ENCODE data around the gene SMYD3. TPM values are rescaled to one million over a fixed set of nuclear protein-coding genes. Genes with fewer than 3 reads are reported as not detected.

SMYD3 gene
- polyA plus RNA-seq, 2 of the 4 experiments (the other 2 are of a cell fraction), result 18.2 to 35.2 TPM

GRCh38 chr1:246367041-246367440 is 140.0 kb downstream of the SMYD3 start:
- DNase-seq (ENCODE audit: low read depth in 1 of 2, low spot score in 1 of 2) (no peak), FAIRE-seq (no peak), ATAC-seq (no peak)
- no peaks in the 10 kb centered on the region for H3K9me3 ChIP-seq
- CTCF ChIA-PET, result interaction anchor here (1.5 kb wide), 1 partner anchor 10 kb away, joined by 3 read pairs; no protein-coding TSS in a partner anchor
- TF ChIP-seq FOSL2 (IDR thresholded peaks at IDR 0.05) (no peak), FOSL2 (CRISPR knock-in tag; IDR thresholded peaks at IDR 0.05) (no peak), EP300 (IDR thresholded peaks at IDR 0.05) (no peak), EHMT2 (IDR thresholded peaks at IDR 0.05; ENCODE audit: low read depth) (no peak), HEYL (CRISPR knock-in tag; IDR thresholded peaks at IDR 0.05) (no peak), MAX (IDR thresholded peaks at IDR 0.05) (no peak), JUNB (IDR thresholded peaks at IDR 0.05) (no peak), ZSCAN20 (CRISPR knock-in tag; IDR thresholded peaks at IDR 0.05) (no peak), CBX2 (IDR thresholded peaks at IDR 0.05; ENCODE audit: borderline replicate concordance, low read depth) (no peak), RFX5 (IDR thresholded peaks at IDR 0.05) (no peak), CBX8 (IDR thresholded peaks at IDR 0.05) (no peak), MAFK (IDR thresholded peaks at IDR 0.05; ENCODE audit: partially characterized antibody) (no peak), NR3C1 (IDR thresholded peaks at IDR 0.05) (no peak), CTCF (IDR thresholded peaks at IDR 0.05) (no peak), POLR2A (IDR thresholded peaks at IDR 0.05; ENCODE audit: low read length) (no peak)
- POLR2A ChIA-PET, result no interaction called here
- 74% methylated on average over 2 of the region's 2 CpGs for WGBS (ENCODE audit: missing lambda C conversion rate)
- no peak overlapping the region for H3K4me3 ChIP-seq
- no peak overlapping the region for H3K27ac ChIP-seq
- no peaks in the 10 kb centered on the region for H3K4me1 ChIP-seq
- no peak overlapping the region for H3K4me2 ChIP-seq

GRCh38 chr1:246365708-246366107 is 141.4 kb downstream of the SMYD3 start:
- DNase-seq (ENCODE audit: low read depth in 1 of 2, low spot score in 1 of 2) (no peak), FAIRE-seq (no peak), ATAC-seq (no peak)
- no peaks in the 10 kb centered on the region for H3K9me3 ChIP-seq
- POLR2A ChIA-PET, result no interaction called here
- no peak for TF ChIP-seq EP300 (IDR thresholded peaks at IDR 0.05)
- TF ChIP-seq BHLHE40 (IDR thresholded peaks at IDR 0.05; ENCODE audit: low read depth, low read length), result no peak
- TF ChIP-seq PBX3 (IDR thresholded peaks at IDR 0.05), result no peak
- TF ChIP-seq MAZ (IDR thresholded peaks at IDR 0.05; ENCODE audit: borderline replicate concordance, low read depth, low read length), result no peak
- no peak for TF ChIP-seq E2F6 (IDR thresholded peaks at IDR 0.05; ENCODE audit: borderline replicate concordance, low read depth)
- no peak for TF ChIP-seq NFE2L2 (conservative IDR thresholded peaks at IDR 0.05; ENCODE audit: low read length)
- TF ChIP-seq HEYL (CRISPR knock-in tag; IDR thresholded peaks at IDR 0.05), result no peak
- no peak for TF ChIP-seq ELK1 (IDR thresholded peaks at IDR 0.05; ENCODE audit: low read depth, low read length)
- no peak for TF ChIP-seq RCOR1 (IDR thresholded peaks at IDR 0.05; ENCODE audit: low read depth, low read length)
- no peak for TF ChIP-seq RARB (CRISPR knock-in tag; IDR thresholded peaks at IDR 0.05)
- no peak overlapping the region for H3K27ac ChIP-seq
- CTCF ChIA-PET, result interaction anchor here (0.6 to 1.5 kb wide), 2 partner anchors 9 to 15 kb away, joined by 3 read pairs; no protein-coding TSS in a partner anchor
- H3K4me1 ChIP-seq, result no peaks in the 10 kb centered on the region
- 75% methylated on average over 3 of the region's 3 CpGs for WGBS (ENCODE audit: missing lambda C conversion rate)
- H3K4me2 ChIP-seq, result no peak overlapping the region
- H3K4me3 ChIP-seq, result no peak overlapping the region
